Mesenchymal stem cell (in vitro differentiated cells and primary cell): ENCODE measurements around the gene DCUN1D2. TPM values are rescaled to one million over a fixed set of nuclear protein-coding genes. Genes with fewer than 3 reads are reported as not detected.

ENCODE experiments used
- DNase-seq: peaks from one replicate; pipeline ENCODE4 v3.0.0-alpha.2; 2013
- H2AFZ ChIP-seq: one replicate; pipeline ENCODE4 v1.6.1; 2013; ENCODE audit warnings: low read depth, mild to moderate bottlenecking, control low read depth, inconsistent platforms, low read length, moderate library complexity
- H2AK5ac ChIP-seq: 2 replicates; pipeline ENCODE4 v1.6.1; 2013; ENCODE audit warnings: low read length, moderate library complexity, mild to moderate bottlenecking, inconsistent platforms; ENCODE audit not compliant: severe bottlenecking
- H2BK120ac ChIP-seq: one replicate; pipeline ENCODE4 v1.6.1; 2013; ENCODE audit warnings: low read depth, mild to moderate bottlenecking, inconsistent platforms, low read length, moderate library complexity
- H2BK12ac ChIP-seq, 2 experiments: one replicate each; pipeline ENCODE4 v1.6.1; 2013; ENCODE audit warnings: inconsistent platforms in 2 of 2, low read length in 2 of 2, mild to moderate bottlenecking in 2 of 2, moderate library complexity in 2 of 2, control low read depth in 1 of 2
- H2BK15ac ChIP-seq: one replicate; pipeline ENCODE4 v1.6.1; 2013; ENCODE audit warnings: mild to moderate bottlenecking, low read depth, inconsistent platforms; ENCODE audit not compliant: poor library complexity, severe bottlenecking
- H2BK5ac ChIP-seq: 2 replicates; pipeline ENCODE4 v1.6.1; 2013; ENCODE audit warnings: low read depth, mild to moderate bottlenecking, low read length, control low read depth, inconsistent platforms; ENCODE audit not compliant: poor library complexity, severe bottlenecking
- H3K14ac ChIP-seq, 2 experiments: one replicate each; pipeline ENCODE4 v1.6.1; 2013; ENCODE audit warnings: inconsistent platforms in 2 of 2, low read length in 2 of 2, control low read depth in 1 of 2, mild to moderate bottlenecking in 1 of 2, moderate library complexity in 1 of 2
- H3K18ac ChIP-seq, 2 experiments: one replicate each; pipeline ENCODE4 v1.6.1; 2013; ENCODE audit warnings: inconsistent platforms in 2 of 2, low read length in 2 of 2, control low read depth in 1 of 2, low read depth in 1 of 2, mild to moderate bottlenecking in 1 of 2
- H3K23ac ChIP-seq, 2 experiments: one replicate each; pipeline ENCODE4 v1.6.1; 2013; ENCODE audit warnings: inconsistent platforms in 2 of 2, low read length in 2 of 2, mild to moderate bottlenecking in 2 of 2, moderate library complexity in 2 of 2, control low read depth in 1 of 2
- H3K27ac ChIP-seq: 2 replicates; pipeline ENCODE4 v1.5.1; 2013; ENCODE audit warnings: mild to moderate bottlenecking, moderate library complexity, low read length, control low read depth, inconsistent platforms; ENCODE audit not compliant: poor library complexity, severe bottlenecking
- H3K27me3 ChIP-seq, 2 experiments: 2 replicates each; pipeline versions ENCODE4 v1.6.1 to v1.7.0; 2013; ENCODE audit warnings: low read length in 2 of 2, mild to moderate bottlenecking in 2 of 2, moderate library complexity in 2 of 2, control low read depth in 1 of 2, inconsistent platforms in 1 of 2; ENCODE audit not compliant: control insufficient read depth in 1 of 2, insufficient read depth in 1 of 2
- H3K36me3 ChIP-seq, 2 experiments: 2 replicates each; pipeline versions ENCODE4 v1.6.1 to v1.7.0; 2013; ENCODE audit warnings: low read length in 2 of 2, control low read depth in 1 of 2, inconsistent platforms in 1 of 2, low read depth in 1 of 2, mild to moderate bottlenecking in 1 of 2; ENCODE audit not compliant: insufficient read depth in 2 of 2, control insufficient read depth in 1 of 2
- H3K4ac ChIP-seq, 2 experiments: one replicate each; pipeline ENCODE4 v1.6.1; 2013; ENCODE audit warnings: inconsistent platforms in 2 of 2, low read length in 2 of 2, mild to moderate bottlenecking in 2 of 2, moderate library complexity in 2 of 2, control low read depth in 1 of 2, low read depth in 1 of 2
- H3K4me1 ChIP-seq: 2 replicates; pipeline ENCODE4 v1.6.1; 2013; ENCODE audit warnings: low read depth, low read length, control low read depth; ENCODE audit not compliant: control insufficient read depth, insufficient read depth
- H3K4me2 ChIP-seq: 2 replicates; pipeline ENCODE4 v1.6.1; 2013; ENCODE audit warnings: low read length, mild to moderate bottlenecking, inconsistent platforms; ENCODE audit not compliant: poor library complexity, severe bottlenecking
- H3K4me3 ChIP-seq, 2 experiments: 2 replicates each; pipeline versions ENCODE4 v1.5.1 to v1.7.0; 2013; ENCODE audit warnings: low read length in 2 of 2, mild to moderate bottlenecking in 2 of 2, control low read depth in 1 of 2, low read depth in 1 of 2; ENCODE audit not compliant: insufficient read depth in 1 of 2
- H3K79me1 ChIP-seq: replicated peaks from 2 replicates; pipeline ENCODE4 v1.6.1; 2013; ENCODE audit warnings: mild to moderate bottlenecking, control low read depth, low read length, inconsistent platforms; ENCODE audit not compliant: poor library complexity, severe bottlenecking
- H3K9ac ChIP-seq: 2 replicates; pipeline ENCODE4 v1.7.0; 2013; ENCODE audit warnings: mild to moderate bottlenecking, low read length, moderate library complexity
- H3K9me3 ChIP-seq: 2 replicates; pipeline ENCODE4 v1.7.0; 2013; ENCODE audit warnings: mild to moderate bottlenecking, low read length; ENCODE audit not compliant: control insufficient read depth
- H4K8ac ChIP-seq: one replicate; pipeline ENCODE4 v1.6.1; 2013; ENCODE audit warnings: inconsistent platforms, mild to moderate bottlenecking, low read length, moderate library complexity
- H4K91ac ChIP-seq: one replicate; pipeline ENCODE4 v1.6.1; 2013; ENCODE audit warnings: mild to moderate bottlenecking, low read length, inconsistent platforms
- WGBS: methylation state at CpG from one replicate; pipeline ENCODE4 v1.1.7; 2013; ENCODE audit warnings: mixed read lengths; 5-methylcytosine and 5-hydroxymethylcytosine counted together
- small RNA-seq: library from polyadenylated mRNA; stranded (forward); fragments of <200 nt; extraction: miRNeasy Mini kit (QIAGEN cat#:217004); gene quantifications from one replicate; pipeline ENCODE3, GENCODE V24; 2013; ENCODE audit warnings: low read depth

DCUN1D2 gene

DNA sequence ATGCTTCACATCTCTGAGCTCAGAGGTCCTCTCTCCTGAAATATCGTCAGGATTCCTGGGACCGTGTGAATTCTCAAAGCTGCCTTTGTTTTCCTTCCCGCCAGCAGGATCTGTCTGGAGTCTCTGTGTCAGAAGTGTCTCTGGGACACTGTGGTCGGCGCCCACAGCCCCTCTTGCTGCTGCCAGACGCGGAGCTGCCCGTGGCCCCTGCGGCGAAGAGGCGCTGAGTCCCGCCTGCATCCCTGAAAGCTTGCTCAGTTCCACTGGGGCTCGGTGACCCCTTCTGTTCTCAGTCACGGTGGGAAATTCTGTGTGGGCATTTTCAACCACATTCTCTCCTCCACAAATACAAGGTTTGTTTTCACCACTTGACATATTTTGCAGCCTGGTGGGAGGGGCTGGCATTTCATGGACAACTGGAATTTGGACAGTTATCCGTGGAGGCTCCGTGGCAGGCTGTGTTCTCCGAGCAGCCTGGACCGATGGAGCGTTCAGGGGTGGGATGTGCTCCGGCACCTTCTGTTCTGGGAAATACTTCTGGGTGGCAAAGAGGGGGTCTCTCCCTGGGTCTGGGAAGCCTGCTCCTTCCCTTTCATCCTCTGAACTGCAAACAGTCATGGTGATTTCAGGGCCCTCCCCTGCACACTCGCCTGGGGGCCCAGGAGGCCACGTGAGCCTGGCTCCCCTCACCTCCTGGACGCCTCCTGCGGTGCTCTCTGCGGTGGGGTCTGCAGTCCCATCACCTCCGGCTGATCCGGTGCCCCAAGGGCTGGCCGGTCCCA lies 84.0 kb downstream of the DCUN1D2 start:
- no peak overlapping the region for H2BK12ac ChIP-seq
- no peak overlapping the region for H3K23ac ChIP-seq
- H3K4me2 ChIP-seq = no peak overlapping the region
- H4K91ac ChIP-seq = no peak overlapping the region
- DNase-seq = no peak
- H3K4me3 ChIP-seq = no peak overlapping the region
- no peak overlapping the region for H4K8ac ChIP-seq
- H2BK5ac ChIP-seq = no peak overlapping the region
- H3K14ac ChIP-seq = no peak overlapping the region
- H3K18ac ChIP-seq = no peak overlapping the region
- no peaks in the 10 kb centered on the region for H3K36me3 ChIP-seq
- H2BK120ac ChIP-seq = no peak overlapping the region
- H3K9me3 ChIP-seq = no peaks in the 10 kb centered on the region
- WGBS = 88% methylated on average over 23 of the region's 28 CpGs
- H3K4ac ChIP-seq = no peak overlapping the region
- H3K4me1 ChIP-seq = peaks cover 19% of the 10 kb centered on the region
- peaks cover 5 to 46% of the 10 kb centered on the region in 2 experiments for H3K27me3 ChIP-seq
- H3K27ac ChIP-seq = no peak overlapping the region
- no peak overlapping the region for H2BK15ac ChIP-seq
- no peak overlapping the region for H2AFZ ChIP-seq
- no peaks in the 10 kb centered on the region for H3K79me1 ChIP-seq
- H3K9ac ChIP-seq = no peak overlapping the region
- no peak overlapping the region for H2AK5ac ChIP-seq

Small RNA genes within 50 kb of the gene (small RNA-seq; reads per million reads assigned to genes)
- not detected for gene RNU1-16P
